ENCODE results near the gene NPAS3.

The NPAS3 gene

DNA sequence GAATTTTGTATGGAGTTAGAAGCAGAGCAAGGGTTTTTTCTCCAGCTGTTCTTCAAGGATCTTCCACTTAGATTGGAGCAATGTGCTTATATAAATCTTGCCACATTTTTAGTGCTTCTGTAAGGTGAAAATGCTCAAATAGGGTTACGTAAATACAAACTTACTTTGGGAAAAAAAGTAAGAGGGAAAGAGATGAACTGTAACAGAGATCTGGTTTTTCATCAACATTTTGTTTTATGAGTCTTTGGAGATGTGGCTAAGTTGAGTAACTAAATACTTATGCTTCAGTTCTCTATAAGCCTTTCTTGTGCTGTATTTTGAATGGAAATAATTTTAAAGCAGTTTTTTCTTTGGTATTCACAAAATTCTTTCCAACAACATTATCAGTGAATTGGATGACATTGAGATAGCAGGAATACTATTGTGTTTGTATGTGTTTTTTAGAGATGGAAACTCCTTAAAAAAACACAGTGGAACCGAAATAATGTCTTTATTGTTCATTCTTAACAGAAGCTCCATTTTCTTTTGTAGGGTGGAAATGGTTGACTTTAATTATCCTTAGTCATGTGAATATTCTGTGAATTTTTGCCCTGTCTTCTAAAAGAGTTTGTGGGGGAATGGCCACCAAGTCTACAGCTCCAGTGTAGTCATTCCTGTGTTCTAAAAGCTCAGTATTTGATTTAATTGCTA lies 45.7 kb downstream of the NPAS3 start (continued):
- TF ChIP-seq, protein P1, sequence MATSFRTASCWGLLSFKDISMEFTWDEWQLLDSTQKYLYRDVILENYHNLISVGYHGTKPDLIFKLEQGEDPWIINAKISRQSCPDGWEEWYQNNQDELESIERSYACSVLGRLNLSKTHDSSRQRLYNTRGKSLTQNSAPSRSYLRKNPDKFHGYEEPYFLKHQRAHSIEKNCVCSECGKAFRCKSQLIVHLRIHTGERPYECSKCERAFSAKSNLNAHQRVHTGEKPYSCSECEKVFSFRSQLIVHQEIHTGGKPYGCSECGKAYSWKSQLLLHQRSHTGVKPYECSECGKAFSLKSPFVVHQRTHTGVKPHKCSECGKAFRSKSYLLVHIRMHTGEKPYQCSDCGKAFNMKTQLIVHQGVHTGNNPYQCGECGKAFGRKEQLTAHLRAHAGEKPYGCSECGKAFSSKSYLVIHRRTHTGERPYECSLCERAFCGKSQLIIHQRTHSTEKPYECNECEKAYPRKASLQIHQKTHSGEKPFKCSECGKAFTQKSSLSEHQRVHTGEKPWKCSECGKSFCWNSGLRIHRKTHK (tag by site-specific recombination; IDR thresholded peaks at IDR 0.05), result no peak
- TF ChIP-seq OSR2 (tag by site-specific recombination; IDR thresholded peaks at IDR 0.05) (no peak), ZFP37 (tag by site-specific recombination; IDR thresholded peaks at IDR 0.05) (no peak), GLIS2 (tag by site-specific recombination; IDR thresholded peaks at IDR 0.05) (no peak), ZNF324 (tag by site-specific recombination; IDR thresholded peaks at IDR 0.05) (no peak)
- TF ChIP-seq, protein P2, sequence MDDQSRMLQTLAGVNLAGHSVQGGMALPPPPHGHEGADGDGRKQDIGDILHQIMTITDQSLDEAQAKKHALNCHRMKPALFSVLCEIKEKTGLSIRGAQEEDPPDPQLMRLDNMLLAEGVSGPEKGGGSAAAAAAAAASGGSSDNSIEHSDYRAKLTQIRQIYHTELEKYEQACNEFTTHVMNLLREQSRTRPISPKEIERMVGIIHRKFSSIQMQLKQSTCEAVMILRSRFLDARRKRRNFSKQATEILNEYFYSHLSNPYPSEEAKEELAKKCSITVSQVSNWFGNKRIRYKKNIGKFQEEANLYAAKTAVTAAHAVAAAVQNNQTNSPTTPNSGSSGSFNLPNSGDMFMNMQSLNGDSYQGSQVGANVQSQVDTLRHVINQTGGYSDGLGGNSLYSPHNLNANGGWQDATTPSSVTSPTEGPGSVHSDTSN (CRISPR knock-in tag; IDR thresholded peaks at IDR 0.05), result no peak

GRCh38 chr14:32985866-32986265 lies 47.2 kb downstream of the NPAS3 start:
- no peak for TF ChIP-seq BCL11A (tag by site-specific recombination; IDR thresholded peaks at IDR 0.05; ENCODE audit: low read depth)
- no peak for TF ChIP-seq MZF1 (tag by site-specific recombination; IDR thresholded peaks at IDR 0.05; ENCODE audit: borderline replicate concordance)
- no peak for TF ChIP-seq SP3 (tag by site-specific recombination; IDR thresholded peaks at IDR 0.05)
- TF ChIP-seq ZNF521 (tag by site-specific recombination; IDR thresholded peaks at IDR 0.05), result no peak
- TF ChIP-seq, protein P3, sequence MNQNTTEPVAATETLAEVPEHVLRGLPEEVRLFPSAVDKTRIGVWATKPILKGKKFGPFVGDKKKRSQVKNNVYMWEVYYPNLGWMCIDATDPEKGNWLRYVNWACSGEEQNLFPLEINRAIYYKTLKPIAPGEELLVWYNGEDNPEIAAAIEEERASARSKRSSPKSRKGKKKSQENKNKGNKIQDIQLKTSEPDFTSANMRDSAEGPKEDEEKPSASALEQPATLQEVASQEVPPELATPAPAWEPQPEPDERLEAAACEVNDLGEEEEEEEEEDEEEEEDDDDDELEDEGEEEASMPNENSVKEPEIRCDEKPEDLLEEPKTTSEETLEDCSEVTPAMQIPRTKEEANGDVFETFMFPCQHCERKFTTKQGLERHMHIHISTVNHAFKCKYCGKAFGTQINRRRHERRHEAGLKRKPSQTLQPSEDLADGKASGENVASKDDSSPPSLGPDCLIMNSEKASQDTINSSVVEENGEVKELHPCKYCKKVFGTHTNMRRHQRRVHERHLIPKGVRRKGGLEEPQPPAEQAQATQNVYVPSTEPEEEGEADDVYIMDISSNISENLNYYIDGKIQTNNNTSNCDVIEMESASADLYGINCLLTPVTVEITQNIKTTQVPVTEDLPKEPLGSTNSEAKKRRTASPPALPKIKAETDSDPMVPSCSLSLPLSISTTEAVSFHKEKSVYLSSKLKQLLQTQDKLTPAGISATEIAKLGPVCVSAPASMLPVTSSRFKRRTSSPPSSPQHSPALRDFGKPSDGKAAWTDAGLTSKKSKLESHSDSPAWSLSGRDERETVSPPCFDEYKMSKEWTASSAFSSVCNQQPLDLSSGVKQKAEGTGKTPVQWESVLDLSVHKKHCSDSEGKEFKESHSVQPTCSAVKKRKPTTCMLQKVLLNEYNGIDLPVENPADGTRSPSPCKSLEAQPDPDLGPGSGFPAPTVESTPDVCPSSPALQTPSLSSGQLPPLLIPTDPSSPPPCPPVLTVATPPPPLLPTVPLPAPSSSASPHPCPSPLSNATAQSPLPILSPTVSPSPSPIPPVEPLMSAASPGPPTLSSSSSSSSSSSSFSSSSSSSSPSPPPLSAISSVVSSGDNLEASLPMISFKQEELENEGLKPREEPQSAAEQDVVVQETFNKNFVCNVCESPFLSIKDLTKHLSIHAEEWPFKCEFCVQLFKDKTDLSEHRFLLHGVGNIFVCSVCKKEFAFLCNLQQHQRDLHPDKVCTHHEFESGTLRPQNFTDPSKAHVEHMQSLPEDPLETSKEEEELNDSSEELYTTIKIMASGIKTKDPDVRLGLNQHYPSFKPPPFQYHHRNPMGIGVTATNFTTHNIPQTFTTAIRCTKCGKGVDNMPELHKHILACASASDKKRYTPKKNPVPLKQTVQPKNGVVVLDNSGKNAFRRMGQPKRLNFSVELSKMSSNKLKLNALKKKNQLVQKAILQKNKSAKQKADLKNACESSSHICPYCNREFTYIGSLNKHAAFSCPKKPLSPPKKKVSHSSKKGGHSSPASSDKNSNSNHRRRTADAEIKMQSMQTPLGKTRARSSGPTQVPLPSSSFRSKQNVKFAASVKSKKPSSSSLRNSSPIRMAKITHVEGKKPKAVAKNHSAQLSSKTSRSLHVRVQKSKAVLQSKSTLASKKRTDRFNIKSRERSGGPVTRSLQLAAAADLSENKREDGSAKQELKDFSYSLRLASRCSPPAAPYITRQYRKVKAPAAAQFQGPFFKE (tag by site-specific recombination; IDR thresholded peaks at IDR 0.05; ENCODE audit: borderline replicate concordance), result no peak
- no peak for TF ChIP-seq ZNF596 (tag by site-specific recombination; IDR thresholded peaks at IDR 0.05)
- TF ChIP-seq ZNF558 (tag by site-specific recombination; IDR thresholded peaks at IDR 0.05), result no peak
- no peak for TF ChIP-seq ZNF777 (tag by site-specific recombination; IDR thresholded peaks at IDR 0.05; ENCODE audit: borderline replicate concordance)
- H3K4me3 ChIP-seq (ENCODE audit: low read depth, low read length), result no peak overlapping the region
- no peaks in the 10 kb centered on the region for H3K4me1 ChIP-seq (ENCODE audit: control insufficient read depth, insufficient read depth, low read length)
- H3K36me3 ChIP-seq (ENCODE audit: control insufficient read depth in 2 of 2, insufficient read depth in 1 of 2, low read length in 2 of 2), result no peaks in the 10 kb centered on the region
- CTCF ChIA-PET, result no interaction called here
- H3K27ac ChIP-seq (ENCODE audit: extremely low read depth, low read depth, low read length), result no peak overlapping the region
- no peaks in the 10 kb centered on the region for H3K9me3 ChIP-seq (ENCODE audit: control insufficient read depth, insufficient read depth, low read depth, low read length)
- POLR2A ChIA-PET, result no interaction called here
